Hepatocyte (in vitro differentiated cells): ENCODE data around the gene MCEE.

ENCODE experiments used
- EZH2 ChIP-seq: fragments of 200-600 bp; sonication (generic); IDR thresholded peaks from 2 replicates; pipeline ENCODE4 v1.6.1; 2016; ENCODE audit warnings: antibody characterized with exemption, mild to moderate bottlenecking, borderline replicate concordance
- TF ChIP-seq, protein P1 (sequence below): fragments of 200-600 bp; sonication (generic); IDR thresholded peaks from 2 replicates; pipeline ENCODE4 v1.5.1; 2016; ENCODE audit warnings: antibody characterized with exemption, mild to moderate bottlenecking; ENCODE audit not compliant: poor library complexity

DNA sequence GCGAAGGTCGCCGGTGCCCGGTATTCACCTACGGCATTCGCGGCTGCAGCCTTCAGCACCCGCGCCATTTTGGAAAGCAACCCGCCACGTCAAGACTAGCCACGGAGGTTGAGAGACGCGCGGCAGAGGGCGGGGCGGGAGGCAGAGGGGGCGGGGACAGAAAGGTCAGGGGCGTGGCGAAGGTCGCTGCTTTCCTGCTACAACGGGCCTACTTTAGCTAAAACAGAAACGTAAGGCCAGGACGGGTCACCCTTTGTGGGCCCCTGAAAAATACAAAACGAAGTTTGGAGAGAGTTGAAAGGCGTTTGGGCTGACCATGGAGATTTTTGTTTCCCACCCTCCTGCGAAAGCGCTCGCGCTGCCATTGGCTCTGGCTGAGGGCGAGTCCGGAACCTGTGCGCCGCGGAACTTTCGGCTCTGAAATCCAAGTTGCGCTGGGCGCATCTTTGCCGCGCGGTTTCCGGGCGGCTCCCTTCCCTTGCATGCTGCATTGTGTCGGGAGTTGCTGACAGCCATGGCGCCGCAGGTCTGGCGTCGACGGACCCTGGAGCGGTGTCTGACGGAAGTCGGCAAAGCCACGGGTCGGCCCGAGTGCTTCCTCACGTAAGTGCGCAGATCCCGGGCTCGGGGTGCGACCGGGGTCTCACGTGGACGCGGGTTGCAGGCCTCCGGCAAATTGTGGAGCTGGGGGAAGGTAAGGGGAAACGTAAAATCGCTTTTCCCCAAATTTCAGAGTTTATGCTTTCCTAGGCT lies at the start of gene MCEE, which contains the start of gene MPHOSPH10:
- TF ChIP-seq EZH2 = no peak
- TF ChIP-seq, protein P1, sequence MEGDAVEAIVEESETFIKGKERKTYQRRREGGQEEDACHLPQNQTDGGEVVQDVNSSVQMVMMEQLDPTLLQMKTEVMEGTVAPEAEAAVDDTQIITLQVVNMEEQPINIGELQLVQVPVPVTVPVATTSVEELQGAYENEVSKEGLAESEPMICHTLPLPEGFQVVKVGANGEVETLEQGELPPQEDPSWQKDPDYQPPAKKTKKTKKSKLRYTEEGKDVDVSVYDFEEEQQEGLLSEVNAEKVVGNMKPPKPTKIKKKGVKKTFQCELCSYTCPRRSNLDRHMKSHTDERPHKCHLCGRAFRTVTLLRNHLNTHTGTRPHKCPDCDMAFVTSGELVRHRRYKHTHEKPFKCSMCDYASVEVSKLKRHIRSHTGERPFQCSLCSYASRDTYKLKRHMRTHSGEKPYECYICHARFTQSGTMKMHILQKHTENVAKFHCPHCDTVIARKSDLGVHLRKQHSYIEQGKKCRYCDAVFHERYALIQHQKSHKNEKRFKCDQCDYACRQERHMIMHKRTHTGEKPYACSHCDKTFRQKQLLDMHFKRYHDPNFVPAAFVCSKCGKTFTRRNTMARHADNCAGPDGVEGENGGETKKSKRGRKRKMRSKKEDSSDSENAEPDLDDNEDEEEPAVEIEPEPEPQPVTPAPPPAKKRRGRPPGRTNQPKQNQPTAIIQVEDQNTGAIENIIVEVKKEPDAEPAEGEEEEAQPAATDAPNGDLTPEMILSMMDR = no peak
